Measurements from ENCODE around the gene MAFB.
"Not testable (repeated sequence)": the region's sequence is repeated elsewhere in the genome, so short reads cannot be mapped to it uniquely, and the experiment has no call there.

The MAFB gene

GRCh38 chr20:40689100-40689942, at the start of gene MAFB:
Gene MAFB (minus strand): TSS chr20:40689236. CDS start chr20:40688850, 386 bp downstream.
- in situ Hi-C loops (cut with MboI; ENCODE audit: low sequenced_read_pairs): loop anchor here (25.0 kb wide), 2 partner anchors 527 to 802 kb away; no protein-coding TSS in a partner anchor

GRCh38 chr20:40736468-40736867, 47.4 kb upstream of the MAFB start:
- in situ Hi-C loops (cut with MboI; ENCODE audit: low sequenced_read_pairs): not testable (repeated sequence)

GRCh38 chr20:40728996-40729395, 40.0 kb upstream of the MAFB start:
- in situ Hi-C loops (cut with MboI; ENCODE audit: low sequenced_read_pairs): no loop called here

- in situ Hi-C loops (cut with MboI; ENCODE audit: low sequenced_read_pairs): no loop called here
These were observed 39.4 kb upstream of the MAFB start for GRCh38 chr20:40728470-40728869.

DNA sequence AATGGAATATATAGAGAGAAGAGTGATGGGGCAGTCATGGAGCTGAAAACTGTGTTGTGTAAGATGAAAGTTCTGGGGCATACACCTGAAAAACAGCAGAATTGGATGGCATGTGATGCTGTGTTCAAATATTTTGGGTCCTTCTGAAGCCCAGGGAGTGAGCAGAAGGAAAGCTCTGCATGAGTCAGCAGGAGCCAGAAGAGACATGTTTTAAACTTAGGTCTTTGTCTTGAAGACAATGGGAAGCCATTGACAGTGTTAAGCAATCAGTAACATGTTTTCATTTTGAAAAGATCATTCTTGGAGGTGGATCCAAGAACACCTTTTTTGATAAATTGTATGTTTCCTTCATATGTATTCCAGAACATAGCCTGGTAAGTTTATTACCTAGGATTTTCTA, 38.9 kb upstream of the MAFB start:
- in situ Hi-C loops (cut with MboI; ENCODE audit: low sequenced_read_pairs): no loop called here

DNA sequence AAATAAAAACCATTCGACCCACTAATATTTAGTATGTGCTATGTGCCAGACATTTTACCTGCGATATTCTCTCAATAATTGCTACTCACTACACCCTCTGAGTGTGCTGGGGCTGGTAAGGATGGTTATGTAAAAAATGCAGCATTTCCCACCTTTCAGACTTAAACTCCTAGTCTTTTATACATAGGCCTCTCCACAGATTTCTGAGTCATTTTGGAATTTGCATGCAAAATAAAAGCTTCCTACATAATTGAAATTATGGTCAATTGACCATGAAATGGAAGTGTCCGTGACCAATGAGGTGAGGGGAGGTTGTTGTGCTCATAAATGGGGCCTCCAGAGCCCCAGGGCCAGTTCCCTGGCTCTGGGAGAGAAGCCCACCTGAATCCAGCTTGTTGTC, 37.7 kb upstream of the MAFB start:
- in situ Hi-C loops (cut with MboI; ENCODE audit: low sequenced_read_pairs): no loop called here

- in situ Hi-C loops (cut with MboI; ENCODE audit: low sequenced_read_pairs): no loop called here
These were observed 35.5 kb upstream of the MAFB start for GRCh38 chr20:40724566-40724965.

DNA sequence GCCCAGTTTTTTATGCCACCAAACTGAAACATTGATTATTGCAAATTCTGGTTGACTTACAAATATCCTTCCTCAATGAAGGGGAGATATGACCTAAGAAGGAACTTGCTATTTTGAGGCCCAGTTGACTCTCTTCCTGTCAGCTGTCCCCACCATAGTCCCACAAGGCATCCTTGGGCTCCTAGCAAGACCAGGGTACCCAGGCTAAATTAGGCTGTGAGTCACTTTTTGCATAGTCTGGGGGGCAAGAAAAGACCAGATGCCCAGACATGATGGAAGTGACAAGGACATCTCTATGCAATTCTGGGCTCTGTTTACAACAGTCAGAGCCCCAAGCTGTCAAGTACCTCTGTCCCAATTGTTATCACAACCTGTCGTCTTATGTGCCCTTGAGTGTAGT, 31.8 kb upstream of the MAFB start:
- in situ Hi-C loops (cut with MboI; ENCODE audit: low sequenced_read_pairs): no loop called here

- in situ Hi-C loops (cut with MboI; ENCODE audit: low sequenced_read_pairs): no loop called here
These were observed 31.1 kb upstream of the MAFB start for GRCh38 chr20:40720099-40720498.

DNA sequence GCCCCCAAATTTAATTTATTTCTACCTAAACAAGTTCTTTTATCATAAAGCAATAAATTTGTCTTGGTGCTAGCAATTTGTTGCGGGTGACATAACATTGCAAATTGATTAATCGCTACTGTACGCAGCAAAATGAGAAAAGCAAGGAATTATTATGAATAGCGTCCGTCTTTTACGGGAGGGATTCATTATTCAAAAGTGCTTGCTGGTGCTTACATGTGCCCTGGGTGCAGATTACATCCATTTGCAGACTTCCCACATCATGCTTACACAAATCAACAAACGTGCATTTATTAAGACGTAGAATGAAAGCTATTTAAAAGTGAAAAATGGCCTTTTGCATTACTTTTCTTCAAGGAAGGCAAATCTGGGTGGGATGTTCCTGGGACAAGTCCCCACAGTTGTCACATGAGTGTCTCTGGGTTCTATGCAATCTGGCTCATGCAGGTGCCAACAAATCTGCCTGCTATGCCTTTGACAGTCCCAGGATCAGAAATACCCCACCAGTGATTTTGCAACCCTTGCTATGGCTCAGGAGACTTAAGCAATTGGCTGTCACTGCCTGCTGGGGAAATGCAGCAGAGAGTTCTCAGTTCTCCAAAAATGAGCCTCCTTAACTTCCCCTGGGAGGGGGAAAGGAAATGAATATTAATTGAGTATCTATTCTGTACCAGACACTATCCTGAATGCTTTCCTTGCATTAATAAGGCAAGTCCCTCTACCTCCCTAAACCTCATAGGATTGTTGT, 30.1 kb upstream of the MAFB start:
- in situ Hi-C loops (cut with MboI; ENCODE audit: low sequenced_read_pairs): no loop called here

GRCh38 chr20:40718214-40718977, 29.4 kb upstream of the MAFB start:
- in situ Hi-C loops (cut with MboI; ENCODE audit: low sequenced_read_pairs): no loop called here

DNA sequence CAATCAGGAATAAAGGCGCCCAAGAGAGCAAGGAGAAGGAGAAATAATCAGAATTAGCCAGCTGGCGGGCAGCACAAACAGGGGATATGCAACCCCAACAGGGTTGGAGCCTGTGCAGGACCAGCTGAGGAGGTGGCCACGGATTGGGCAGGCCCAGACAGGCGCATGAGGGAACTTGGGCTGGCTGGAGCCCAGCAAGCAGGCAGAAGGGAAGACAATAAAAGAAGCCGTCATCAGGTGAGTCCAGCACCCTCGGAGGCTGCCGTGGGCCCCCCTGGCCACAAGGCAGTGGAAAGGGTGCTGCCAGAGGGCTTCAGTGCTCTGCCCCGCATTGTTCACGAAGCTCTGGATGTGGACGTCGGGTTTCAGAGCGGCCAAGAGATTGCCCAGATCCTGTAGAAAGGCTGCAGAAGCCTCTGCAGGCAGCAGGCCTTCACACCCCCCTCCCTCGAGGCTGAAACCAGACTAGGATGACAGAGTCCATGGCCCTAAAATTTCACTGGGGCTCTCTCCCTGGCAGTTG, 28.4 kb upstream of the MAFB start:
- in situ Hi-C loops (cut with MboI; ENCODE audit: low sequenced_read_pairs): no loop called here

DNA sequence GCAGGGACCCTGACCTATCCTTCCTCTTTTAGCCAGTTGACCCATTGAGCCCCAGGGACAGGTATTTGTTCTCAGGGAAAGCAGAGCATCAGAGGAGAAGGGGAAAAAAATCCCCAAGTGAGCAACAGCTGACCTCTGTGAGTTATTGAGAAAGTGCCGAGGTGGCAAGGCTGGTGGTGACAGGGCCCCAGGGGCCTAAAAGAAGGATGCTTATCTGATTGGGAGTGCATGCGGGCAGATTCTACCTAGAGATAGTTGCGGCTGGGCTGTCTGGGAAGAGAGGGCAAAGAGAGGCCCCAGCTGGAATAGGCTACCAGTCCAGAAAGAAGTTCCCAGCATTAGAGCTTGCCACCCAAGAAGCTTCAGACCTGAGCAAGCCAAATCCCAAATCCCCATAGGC, 26.5 kb upstream of the MAFB start:
- in situ Hi-C loops (cut with MboI; ENCODE audit: low sequenced_read_pairs): no loop called here

DNA sequence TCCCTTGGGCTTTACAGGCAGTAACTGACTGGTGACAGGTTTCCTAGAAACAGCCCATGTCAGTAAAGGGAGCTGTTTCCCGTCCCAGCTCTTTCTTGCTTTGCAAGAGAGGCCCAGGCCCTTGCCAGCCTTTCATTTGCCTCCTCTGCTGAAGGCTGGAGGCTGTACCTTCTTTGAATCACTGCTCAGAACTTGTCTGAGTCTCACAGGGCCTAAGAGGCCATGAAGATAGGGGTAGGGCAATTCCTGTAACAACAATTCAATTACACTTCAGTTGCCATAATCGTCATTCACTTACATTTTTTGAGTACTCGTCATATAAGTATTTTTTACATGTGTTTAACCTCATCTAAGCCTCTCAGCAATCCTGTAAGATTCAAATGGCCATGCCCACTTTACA, 25.9 kb upstream of the MAFB start:
- in situ Hi-C loops (cut with MboI; ENCODE audit: low sequenced_read_pairs): no loop called here

DNA sequence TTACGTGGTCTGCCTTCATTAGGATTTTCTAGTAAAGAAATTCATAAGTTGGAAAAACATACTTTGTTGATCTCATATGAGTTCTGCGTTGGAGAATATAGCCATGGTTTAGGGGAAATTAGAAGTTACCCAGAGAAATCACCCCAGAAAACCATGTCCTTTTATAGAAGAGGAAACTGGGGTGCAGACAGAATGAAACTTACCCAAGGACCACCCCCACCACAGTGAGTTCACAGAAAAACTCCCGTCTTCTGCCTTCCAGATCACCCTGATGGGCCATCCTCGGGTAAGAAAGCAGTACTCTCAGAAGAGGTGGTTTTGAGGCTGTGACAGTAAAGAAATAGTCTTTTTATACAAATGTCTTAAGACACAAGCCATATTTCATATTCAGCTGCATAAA, 25.1 kb upstream of the MAFB start:
- in situ Hi-C loops (cut with MboI; ENCODE audit: low sequenced_read_pairs): no loop called here

DNA sequence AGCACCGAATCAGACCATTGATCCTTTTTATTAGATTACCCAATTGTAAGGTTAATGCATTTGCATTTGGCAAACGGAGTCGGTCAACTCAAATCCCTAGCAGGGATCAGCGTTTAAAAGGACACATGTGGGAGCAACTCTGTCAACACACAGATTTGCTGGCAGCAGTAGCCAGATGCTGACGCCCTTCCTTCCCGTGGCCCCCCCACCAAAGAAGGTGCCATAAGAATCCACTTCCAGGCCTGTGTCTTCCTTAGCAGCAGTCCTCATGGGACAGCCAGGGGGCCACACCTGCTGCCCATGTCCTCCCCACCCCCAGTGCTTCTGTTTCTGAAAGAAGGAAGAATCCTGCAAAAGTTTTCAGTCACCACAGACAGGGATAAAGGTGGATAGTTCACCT, 24.5 kb upstream of the MAFB start:
- in situ Hi-C loops (cut with MboI; ENCODE audit: low sequenced_read_pairs): no loop called here

DNA sequence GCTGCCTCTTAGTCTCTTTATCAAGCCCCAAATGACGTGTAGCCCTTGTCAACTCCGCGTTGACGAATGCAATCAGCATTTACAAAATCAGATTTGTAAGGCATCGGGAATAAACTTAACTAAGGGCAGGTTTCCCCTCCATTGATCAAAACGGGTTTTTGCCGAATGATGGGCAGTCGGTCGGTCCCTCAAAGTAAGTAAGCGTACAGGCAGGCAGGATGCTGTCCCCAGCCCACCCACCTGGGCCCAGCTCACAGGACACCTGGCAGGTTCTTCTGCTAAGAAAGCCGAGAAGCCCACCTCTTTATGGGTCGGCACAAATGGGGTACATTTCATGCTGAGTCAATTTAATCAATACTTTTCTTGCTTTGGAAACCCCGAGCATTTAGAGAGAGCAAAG, 22.0 kb upstream of the MAFB start:
- in situ Hi-C loops (cut with MboI; ENCODE audit: low sequenced_read_pairs): no loop called here

GRCh38 chr20:40710603-40711002, 21.6 kb upstream of the MAFB start:
- in situ Hi-C loops (cut with MboI; ENCODE audit: low sequenced_read_pairs): no loop called here

DNA sequence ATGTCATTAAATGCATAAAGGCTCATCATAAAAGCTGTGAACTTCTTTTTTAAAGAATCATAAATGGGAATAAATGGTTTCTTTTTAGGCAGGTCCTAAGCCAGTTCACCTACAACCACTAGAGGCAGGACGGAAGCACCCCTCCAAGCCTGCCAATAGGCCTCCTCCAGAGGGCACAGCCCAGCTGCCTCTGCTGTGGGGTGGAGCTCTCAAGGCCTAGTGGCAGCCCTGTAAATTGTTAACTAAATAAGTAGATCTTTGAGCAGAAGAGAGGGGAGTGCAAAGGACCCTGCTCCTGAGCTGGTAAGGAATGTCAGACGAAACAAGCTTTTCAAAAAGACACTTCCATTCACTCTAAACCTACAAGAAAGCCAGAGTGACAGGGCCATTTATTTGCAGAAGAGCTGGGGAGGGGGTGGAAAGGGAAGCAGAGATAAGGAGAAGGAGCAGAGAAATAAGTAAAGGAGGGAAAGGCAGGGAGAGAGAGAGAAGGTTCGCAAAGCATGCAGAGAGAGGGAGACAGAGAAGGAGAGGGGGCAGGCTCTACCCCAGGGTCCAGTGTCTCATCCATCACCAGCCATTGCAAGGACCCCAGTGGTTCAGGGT, 18.0 kb upstream of the MAFB start:
- in situ Hi-C loops (cut with MboI; ENCODE audit: low sequenced_read_pairs): no loop called here

DNA sequence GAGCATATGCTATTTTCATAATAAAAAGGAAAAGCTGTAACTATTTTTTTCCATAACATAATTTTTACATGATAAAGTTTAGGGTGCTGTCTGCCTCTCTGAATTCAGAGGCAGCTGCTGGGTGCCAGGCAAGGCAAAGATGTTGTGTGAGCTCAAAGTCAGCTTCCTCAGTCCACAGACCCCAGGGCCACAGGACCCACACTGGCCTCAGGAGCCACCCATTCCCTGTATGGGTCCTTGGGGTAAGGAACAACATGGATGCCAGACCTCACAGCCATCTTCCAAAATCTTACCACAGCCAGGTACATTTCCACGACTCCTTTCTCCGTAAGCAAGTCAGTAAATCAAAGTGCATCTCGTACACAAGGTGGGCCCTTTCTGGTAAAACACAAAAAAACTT, 16.4 kb upstream of the MAFB start:
- in situ Hi-C loops (cut with MboI; ENCODE audit: low sequenced_read_pairs): no loop called here

DNA sequence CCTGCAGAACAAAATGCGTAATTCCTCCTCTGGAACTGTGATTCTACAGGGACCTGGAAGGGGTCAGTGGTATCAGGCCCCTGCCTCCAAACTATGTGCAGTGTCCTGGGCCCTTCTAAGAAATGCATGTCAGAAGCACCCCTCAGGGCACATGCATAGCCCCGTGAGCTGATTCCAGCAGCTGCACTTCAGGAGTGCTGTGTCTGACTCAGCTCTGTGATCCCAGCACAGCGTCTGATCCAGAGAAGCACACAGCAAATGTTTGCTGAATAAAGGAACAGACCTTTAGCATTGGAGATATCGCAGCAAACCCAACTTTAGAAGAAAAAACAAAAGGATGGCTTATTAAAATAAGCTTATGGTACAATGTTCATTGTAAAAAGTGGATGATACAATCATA, 15.8 kb upstream of the MAFB start:
- in situ Hi-C loops (cut with MboI; ENCODE audit: low sequenced_read_pairs): no loop called here
